Naive B cell (primary cell): ENCODE results near the gene HADH. TPM values are rescaled to one million over a fixed set of nuclear protein-coding genes. Genes with fewer than 3 reads are reported as not detected.

Experiments used
- ATAC-seq, 2 donors: fragments of 150-1000 bp; cut with Tn5 transposase; 2 replicates each; pipeline ENCODE4 v1.10.0; 2021; ENCODE audit warnings: low read depth in 2 of 2, mild to moderate bottlenecking in 2 of 2, moderate library complexity in 2 of 2
- DNase-seq: peaks from one replicate; pipeline ENCODE4 v3.0.0; 2022
- H3K27ac Mint-ChIP-seq, 6 donors: one replicate each; pipeline ENCODE4 v1.8.0; 2020 to 2022; ENCODE audit warnings: mild to moderate bottlenecking in 6 of 6, mixed read lengths in 6 of 6, moderate library complexity in 5 of 6, inconsistent platforms in 2 of 6
- H3K27me3 Mint-ChIP-seq, 3 donors: one replicate each; pipeline ENCODE4 v1.8.0; 2021 to 2022; ENCODE audit warnings: mixed read lengths in 3 of 3, mild to moderate bottlenecking in 1 of 3
- H3K36me3 Mint-ChIP-seq, 2 donors: one replicate each; pipeline ENCODE4 v1.8.0; 2020 to 2022; ENCODE audit warnings: mixed read lengths in 2 of 2, inconsistent platforms in 1 of 2, mild to moderate bottlenecking in 1 of 2
- H3K4me1 Mint-ChIP-seq, 3 donors: one replicate each; pipeline ENCODE4 v1.8.0; 2020 to 2022; ENCODE audit warnings: mixed read lengths in 3 of 3, inconsistent platforms in 1 of 3, mild to moderate bottlenecking in 1 of 3, moderate library complexity in 1 of 3
- H3K4me3 Mint-ChIP-seq, 8 donors: one replicate each; pipeline ENCODE4 v1.8.0; 2020 to 2022; ENCODE audit warnings: mild to moderate bottlenecking in 8 of 8, mixed read lengths in 8 of 8, moderate library complexity in 8 of 8, inconsistent platforms in 2 of 8
- H3K9me3 Mint-ChIP-seq, 7 donors: one replicate each; pipeline ENCODE4 v1.8.0; 2020 to 2022; ENCODE audit warnings: mixed read lengths in 7 of 7, mild to moderate bottlenecking in 5 of 7, inconsistent platforms in 2 of 7, moderate library complexity in 1 of 7
- polyA plus RNA-seq, 6 donors: library from polyadenylated mRNA; unstranded; fragments of 300-500 nt; fragmentation: Illumina TruSeq; gene quantifications; one replicate each; pipeline ENCODE4 v1.2.3, GENCODE V29; 2021; ENCODE audit warnings: low read depth in 6 of 6

HADH gene
- polyA plus RNA-seq, 6 donors from 2014 or later: 35.1 to 57.5 (median 51.2) TPM

- Mint-ChIP-seq H3K4me3 (no peak overlapping the region), H3K36me3 (peaks cover 37 to 50% of the 10 kb centered on the region in 2 donors)
- ATAC-seq: no peak
Measured at GRCh38 chr4:108024085-108024877, 34.6 kb downstream of the HADH start.

DNA sequence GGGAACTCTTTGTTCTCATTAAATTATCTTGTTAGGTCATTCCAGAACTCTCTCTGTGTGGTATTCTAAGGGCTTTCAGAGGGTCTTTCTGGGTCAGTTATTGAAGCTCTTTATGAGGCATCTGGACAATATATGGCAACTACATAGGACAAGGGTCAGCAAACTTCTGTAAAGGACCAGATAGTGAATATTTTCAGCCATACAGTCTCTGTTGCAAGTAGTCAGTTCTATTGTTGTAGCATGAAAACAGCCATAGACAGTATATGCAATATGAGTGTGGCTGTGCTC lies 35.1 kb downstream of the HADH start:
- H3K9me3 Mint-ChIP-seq: no peaks in the 10 kb centered on the region
- H3K36me3 Mint-ChIP-seq: peaks cover 37 to 48% of the 10 kb centered on the region in 2 donors
- ATAC-seq (no peak), DNase-seq (no peak)
- H3K27ac Mint-ChIP-seq: peak overlapping the region in 1 of 6 donors; percentile 29
- H3K4me1 Mint-ChIP-seq: peaks cover 0 to 4% (median under 1%) of the 10 kb centered on the region in 3 donors
- H3K4me3 Mint-ChIP-seq: no peak overlapping the region
- no peaks in the 10 kb centered on the region for H3K27me3 Mint-ChIP-seq

More at GRCh38 chr4:108024085-108024877, 34.6 kb downstream of the HADH start:
- Mint-ChIP-seq H3K27me3 (no peaks in the 10 kb centered on the region), H3K9me3 (no peaks in the 10 kb centered on the region), H3K27ac (peak overlapping the region in 1 of 6 donors; percentile 29), H3K4me1 (peaks cover 0 to 6% (median 6%) of the 10 kb centered on the region in 3 donors)
- no peak for DNase-seq

DNA sequence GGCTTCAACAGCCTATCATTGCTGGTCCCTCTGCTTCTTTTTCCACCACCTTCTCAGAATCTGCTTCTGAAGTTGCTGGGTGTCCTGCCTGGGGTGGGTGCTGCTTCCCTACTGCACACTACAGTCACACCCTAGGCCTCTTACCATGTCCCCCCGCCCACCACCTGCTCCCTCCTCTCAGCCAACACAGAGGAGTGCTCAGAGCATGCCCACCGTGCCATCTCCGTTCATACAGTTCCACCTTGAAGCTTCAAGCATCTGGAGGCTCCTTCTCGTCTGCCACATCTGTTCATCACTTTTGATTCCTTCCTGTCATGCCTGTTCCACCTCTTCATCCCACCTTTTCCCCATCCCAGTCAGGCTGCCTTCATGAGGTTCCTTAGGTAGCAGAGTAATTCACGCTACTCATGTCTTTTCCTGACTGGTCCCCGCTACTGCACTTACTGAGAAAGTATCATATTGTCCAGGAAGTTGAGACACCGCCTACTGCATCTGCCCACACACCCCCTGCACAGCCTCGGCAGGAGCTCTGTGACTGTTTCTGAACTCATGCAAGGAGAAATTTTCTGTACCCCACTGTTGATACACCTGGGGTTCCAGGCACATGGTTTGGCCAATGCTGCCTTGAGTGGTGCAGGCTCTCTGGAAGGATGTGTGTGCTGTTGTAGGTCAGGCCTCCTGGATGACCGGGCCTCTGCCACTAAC lies 39.5 kb downstream of the HADH start:
- Mint-ChIP-seq H3K27ac (peak overlapping the region in 3 of 6 donors; percentile 56 to 76 (median 73)), H3K27me3 (no peaks in the 10 kb centered on the region), H3K36me3 (peaks cover 27 to 46% of the 10 kb centered on the region in 2 donors), H3K4me1 (peaks cover 0 to 8% (median 0%) of the 10 kb centered on the region in 3 donors), H3K4me3 (no peak overlapping the region), H3K9me3 (peaks cover 0 to 2% (median 0%) of the 10 kb centered on the region in 7 donors)
- ATAC-seq (no peak), DNase-seq (no peak)

DNA sequence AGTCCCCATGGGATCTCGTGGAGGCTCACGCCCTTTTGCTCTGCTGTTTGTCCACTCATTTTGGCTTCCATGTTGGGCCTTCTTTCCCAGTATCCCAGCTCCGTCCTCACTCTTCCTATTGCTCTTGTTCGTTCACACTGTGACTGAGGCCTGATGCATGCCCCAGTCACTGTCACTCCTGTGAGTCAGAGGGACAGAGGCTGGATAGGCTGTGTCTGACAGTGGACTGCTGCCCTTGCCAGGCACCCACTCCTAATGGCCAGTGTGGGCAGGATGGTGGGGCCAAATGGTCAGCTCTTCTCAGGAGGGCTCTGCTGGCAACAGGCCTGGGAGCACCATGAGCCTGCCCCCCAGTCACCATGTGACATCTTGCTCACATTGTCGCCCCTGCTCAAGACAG lies 40.0 kb downstream of the HADH start:
- DNase-seq (no peak), ATAC-seq (no peak)
- H3K27ac Mint-ChIP-seq: peak overlapping the region in 1 of 6 donors; percentile 12
- peaks cover 0 to 8% (median 0%) of the 10 kb centered on the region in 3 donors for H3K4me1 Mint-ChIP-seq
- H3K4me3 Mint-ChIP-seq: no peak overlapping the region
- peaks cover 0 to 2% (median 0%) of the 10 kb centered on the region in 7 donors for H3K9me3 Mint-ChIP-seq
- H3K27me3 Mint-ChIP-seq: no peaks in the 10 kb centered on the region
- peaks cover 27 to 40% of the 10 kb centered on the region in 2 donors for H3K36me3 Mint-ChIP-seq

DNA sequence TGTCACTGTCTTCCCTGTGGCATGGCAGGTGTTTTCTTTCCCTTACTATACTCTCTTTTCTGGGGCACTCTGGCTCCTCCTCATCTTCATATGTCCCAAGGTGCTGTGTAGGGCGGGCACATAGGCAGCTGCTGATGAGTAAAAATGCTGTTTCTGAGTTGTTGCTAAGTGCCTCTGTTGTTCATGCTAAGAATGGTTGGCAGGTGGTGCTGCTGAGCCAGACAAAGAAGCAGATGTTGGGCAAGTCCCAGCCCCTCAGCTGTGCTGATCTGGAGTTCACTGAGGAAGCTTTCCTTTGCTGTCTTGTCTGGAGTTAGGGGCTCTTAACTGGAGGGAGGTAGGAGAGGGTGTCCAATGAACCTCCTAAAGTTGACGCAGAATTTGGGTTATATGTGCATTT lies 40.6 kb downstream of the HADH start:
- Mint-ChIP-seq H3K9me3 (peaks cover 0 to 2% (median 0%) of the 10 kb centered on the region in 7 donors), H3K27me3 (no peaks in the 10 kb centered on the region), H3K36me3 (peaks cover 27 to 39% of the 10 kb centered on the region in 2 donors), H3K4me1 (peaks cover 0 to 8% (median 0%) of the 10 kb centered on the region in 3 donors), H3K4me3 (no peak overlapping the region), H3K27ac (peak overlapping the region in 4 of 6 donors; percentile 12 to 94 (median 60))
- peak; percentile 37 to 54 for ATAC-seq
- DNase-seq: peak; percentile 7

DNA sequence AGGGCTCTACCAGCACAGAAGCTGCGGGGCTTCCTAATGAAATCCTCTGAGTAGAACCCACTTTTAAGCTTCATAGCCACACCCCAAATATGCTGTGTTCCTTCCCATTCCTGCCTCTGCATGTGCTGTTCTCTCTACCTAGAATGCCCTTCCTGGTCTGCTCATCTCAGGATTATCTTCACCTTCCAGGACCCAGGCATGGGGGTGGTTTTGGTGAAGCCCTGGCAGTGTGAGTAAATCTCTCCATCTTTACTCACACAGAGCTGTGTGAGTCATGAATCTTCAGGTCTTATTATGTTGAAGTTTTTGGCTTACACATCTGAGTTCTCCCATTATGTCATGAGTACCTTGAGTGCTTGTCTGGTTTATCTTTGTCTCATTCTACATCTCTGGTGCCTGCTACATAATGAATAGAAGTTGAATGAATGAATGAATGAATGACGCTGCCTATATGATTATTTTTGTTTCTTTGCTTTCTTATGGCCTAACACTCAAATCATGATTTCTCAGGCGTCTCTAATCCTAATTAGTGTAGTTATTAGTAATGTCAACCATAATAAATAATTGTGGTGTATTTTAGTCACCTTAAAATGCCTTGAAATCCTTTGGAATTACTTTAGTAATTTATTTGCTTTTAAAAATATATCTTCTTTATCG lies 41.9 kb downstream of the HADH start:
- H3K4me3 Mint-ChIP-seq: no peak overlapping the region
- H3K27me3 Mint-ChIP-seq: no peaks in the 10 kb centered on the region
- peaks cover 0 to 2% (median 0%) of the 10 kb centered on the region in 7 donors for H3K9me3 Mint-ChIP-seq
- DNase-seq: no peak
- no peak for ATAC-seq
- H3K4me1 Mint-ChIP-seq: peaks cover 0 to 12% (median 11%) of the 10 kb centered on the region in 3 donors
- no peak overlapping the region for H3K27ac Mint-ChIP-seq
- H3K36me3 Mint-ChIP-seq: peaks cover 25 to 36% of the 10 kb centered on the region in 2 donors

DNA sequence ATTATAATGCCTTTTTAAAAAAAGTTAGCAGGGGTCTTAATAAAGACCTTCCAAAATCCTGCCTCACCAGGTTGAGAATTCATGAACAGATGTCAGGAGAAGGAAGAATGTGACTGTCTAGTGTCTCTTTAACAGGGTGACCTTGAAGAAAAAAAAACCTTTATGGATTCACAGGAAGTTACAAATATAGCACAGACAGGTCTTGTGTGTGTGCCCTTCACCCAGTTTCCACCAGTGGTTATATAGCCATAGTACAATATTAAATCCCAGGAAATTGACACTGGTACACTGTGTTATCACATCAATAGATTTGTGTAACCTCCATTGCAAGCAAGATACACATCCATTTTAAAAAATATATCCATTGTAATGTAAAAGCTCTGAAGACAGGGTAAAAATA lies 43.7 kb downstream of the HADH start:
- H3K4me1 Mint-ChIP-seq: peaks cover 0 to 15% (median 12%) of the 10 kb centered on the region in 3 donors
- H3K4me3 Mint-ChIP-seq: no peak overlapping the region
- H3K9me3 Mint-ChIP-seq: peaks cover 0 to 2% (median 0%) of the 10 kb centered on the region in 7 donors
- DNase-seq (no peak), ATAC-seq (no peak)
- H3K27me3 Mint-ChIP-seq: no peaks in the 10 kb centered on the region
- H3K36me3 Mint-ChIP-seq: peaks cover 18% of the 10 kb centered on the region in 2 donors
- H3K27ac Mint-ChIP-seq: peak overlapping the region in 1 of 6 donors; percentile 44

GRCh38 chr4:108034565-108034964 lies 44.9 kb downstream of the HADH start:
- ATAC-seq (no peak), DNase-seq (no peak)
- peaks cover 9 to 15% of the 10 kb centered on the region in 2 donors for H3K36me3 Mint-ChIP-seq
- H3K27me3 Mint-ChIP-seq: no peaks in the 10 kb centered on the region
- peaks cover 0 to 15% (median 8%) of the 10 kb centered on the region in 3 donors for H3K4me1 Mint-ChIP-seq
- H3K27ac Mint-ChIP-seq: no peak overlapping the region
- H3K9me3 Mint-ChIP-seq: peaks cover 0 to 2% (median 0%) of the 10 kb centered on the region in 7 donors
- no peak overlapping the region for H3K4me3 Mint-ChIP-seq

GRCh38 chr4:108035691-108036090 lies 46.0 kb downstream of the HADH start:
- peaks cover 0 to 15% (median 4%) of the 10 kb centered on the region in 3 donors for H3K4me1 Mint-ChIP-seq
- H3K4me3 Mint-ChIP-seq: peak overlapping the region in 1 of 8 donors; percentile 29
- H3K27ac Mint-ChIP-seq: peak overlapping the region; percentile 18 to 81 (median 47)
- no peak for DNase-seq
- peaks cover 0 to 9% of the 10 kb centered on the region in 2 donors for H3K36me3 Mint-ChIP-seq
- no peaks in the 10 kb centered on the region for H3K27me3 Mint-ChIP-seq
- no peak for ATAC-seq
- peaks cover 0 to 3% (median 0%) of the 10 kb centered on the region in 7 donors for H3K9me3 Mint-ChIP-seq

DNA sequence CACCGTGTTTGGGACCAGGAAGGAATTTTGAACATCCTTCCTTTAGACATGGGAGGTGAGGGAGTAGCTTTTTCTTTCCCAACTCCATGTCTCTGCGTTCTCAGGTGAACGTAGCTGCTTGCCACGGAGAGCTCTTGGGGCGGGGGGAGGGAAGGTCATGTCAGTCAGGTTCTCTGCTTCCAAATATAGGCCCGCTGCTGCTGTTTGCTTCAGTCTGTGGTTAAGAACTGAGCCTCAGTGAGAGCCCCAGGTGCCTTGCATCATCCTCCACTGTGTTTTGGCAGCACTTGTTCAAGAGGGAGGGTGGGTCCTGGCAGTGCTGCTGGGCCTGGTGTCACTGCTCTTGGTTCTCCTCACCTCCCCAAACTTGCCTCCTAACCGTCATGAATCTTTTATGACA lies 46.5 kb downstream of the HADH start:
- ATAC-seq: peak; percentile 23 to 44
- no peaks in the 10 kb centered on the region for H3K27me3 Mint-ChIP-seq
- DNase-seq: no peak
- peaks cover 0 to 5% of the 10 kb centered on the region in 2 donors for H3K36me3 Mint-ChIP-seq
- H3K4me3 Mint-ChIP-seq: peak overlapping the region in 3 of 8 donors; percentile 29 to 57 (median 44)
- H3K9me3 Mint-ChIP-seq: peaks cover 0 to 3% (median 0%) of the 10 kb centered on the region in 7 donors
- peak overlapping the region; percentile 21 to 81 (median 47) for H3K27ac Mint-ChIP-seq
- H3K4me1 Mint-ChIP-seq: peaks cover 0 to 15% (median 4%) of the 10 kb centered on the region in 3 donors

- Mint-ChIP-seq H3K27ac (no peak overlapping the region), H3K4me1 (peaks cover 0 to 15% (median 4%) of the 10 kb centered on the region in 3 donors), H3K9me3 (peaks cover 0 to 6% (median 0%) of the 10 kb centered on the region in 7 donors), H3K36me3 (peaks cover 0 to 5% of the 10 kb centered on the region in 2 donors), H3K27me3 (no peaks in the 10 kb centered on the region), H3K4me3 (no peak overlapping the region)
- ATAC-seq: no peak
- DNase-seq: no peak
Measured at GRCh38 chr4:108037884-108038283, 48.2 kb downstream of the HADH start.

DNA sequence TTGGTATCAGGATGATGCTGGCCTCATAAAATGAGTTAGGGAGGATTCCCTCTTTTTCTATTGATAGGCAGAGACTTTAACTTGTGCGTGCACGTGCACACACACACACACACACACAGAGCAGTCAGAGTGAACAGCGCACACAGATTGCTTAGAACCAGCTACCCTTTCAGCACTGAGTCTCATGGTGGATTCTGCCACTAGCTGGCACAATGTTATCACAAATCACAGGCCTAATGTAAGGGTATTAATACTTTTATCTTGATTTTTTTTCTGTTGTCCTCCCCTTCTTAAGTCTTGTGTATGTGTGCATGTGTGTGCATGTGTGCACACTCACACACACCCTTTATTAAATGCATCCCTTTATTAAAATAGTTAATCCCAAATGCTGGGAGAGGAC lies 53.2 kb downstream of the HADH start:
- no peak for ATAC-seq
- H3K9me3 Mint-ChIP-seq: peaks cover 0 to 6% (median 0%) of the 10 kb centered on the region in 7 donors
- H3K27ac Mint-ChIP-seq: no peak overlapping the region
- H3K27me3 Mint-ChIP-seq: no peaks in the 10 kb centered on the region
- H3K4me1 Mint-ChIP-seq: no peaks in the 10 kb centered on the region
- DNase-seq: no peak
- H3K4me3 Mint-ChIP-seq: no peak overlapping the region
- no peaks in the 10 kb centered on the region for H3K36me3 Mint-ChIP-seq

DNA sequence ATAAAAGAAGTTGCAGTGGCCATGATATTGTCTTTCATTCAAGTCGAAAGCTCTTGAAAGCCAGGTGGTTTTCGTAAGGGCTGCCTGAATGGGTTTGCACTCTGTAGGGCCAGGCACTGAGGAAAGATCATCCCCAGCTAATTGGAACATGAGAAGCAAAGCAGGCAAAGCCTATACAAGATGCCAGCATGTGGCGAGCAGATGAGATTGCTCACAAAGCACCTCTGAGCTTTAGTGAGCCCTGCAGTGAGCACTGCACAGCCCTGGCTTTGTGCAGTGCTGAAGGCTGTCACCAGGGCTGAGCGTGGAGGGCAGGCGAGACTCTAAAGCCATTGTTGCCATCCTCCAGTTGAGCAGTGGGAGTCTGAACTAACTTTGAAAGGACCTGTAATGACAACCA lies 53.8 kb downstream of the HADH start:
- H3K4me3 Mint-ChIP-seq: no peak overlapping the region
- peaks cover 0 to 6% (median 0%) of the 10 kb centered on the region in 7 donors for H3K9me3 Mint-ChIP-seq
- H3K27ac Mint-ChIP-seq: peak overlapping the region in 1 of 6 donors; percentile 94
- ATAC-seq: no peak
- H3K27me3 Mint-ChIP-seq: no peaks in the 10 kb centered on the region
- no peak for DNase-seq
- H3K4me1 Mint-ChIP-seq: no peaks in the 10 kb centered on the region
- no peaks in the 10 kb centered on the region for H3K36me3 Mint-ChIP-seq
